HL-60/S4 treated with phorbol 12-myristate 13-acetate at 8.2 ng/mL for 4 days and 3 days (cell line): ENCODE results near the gene CD109.
"Not testable (repeated sequence)": the region's sequence is repeated elsewhere in the genome, so short reads cannot be mapped to it uniquely, and the experiment has no call there.

ENCODE experiments used
- in situ Hi-C: fragments of 300-500 bp; cut with MboI; formaldehyde crosslinking; loops from 2 replicates; pipeline ENCODE4 v1.15.0; 2022; ENCODE audit warnings: low sequenced_read_pairs

The CD109 gene

GRCh38 chr6:73844696-73845095 lies 148.7 kb downstream of the CD109 start:
- in situ Hi-C loops, result not testable (repeated sequence)

GRCh38 chr6:73851048-73851447 lies 155.0 kb downstream of the CD109 start:
- in situ Hi-C loops, result not testable (repeated sequence)

GRCh38 chr6:73854998-73855718 lies 159.2 kb downstream of the CD109 start:
- in situ Hi-C loops, result no loop called here

- in situ Hi-C loops, result no loop called here
Measured at GRCh38 chr6:73857341-73857890, 161.4 kb downstream of the CD109 start.

GRCh38 chr6:73858376-73858775 lies 162.4 kb downstream of the CD109 start:
- in situ Hi-C loops, result no loop called here

GRCh38 chr6:73860303-73860702 lies 164.3 kb downstream of the CD109 start:
- in situ Hi-C loops, result no loop called here

- in situ Hi-C loops, result no loop called here
Measured at GRCh38 chr6:73866305-73866704, 170.3 kb downstream of the CD109 start.

GRCh38 chr6:73867411-73867810 lies 171.4 kb downstream of the CD109 start:
- in situ Hi-C loops, result no loop called here

- in situ Hi-C loops, result no loop called here
Measured at GRCh38 chr6:73870907-73871306, 174.9 kb downstream of the CD109 start.

GRCh38 chr6:73873081-73873480 lies 177.1 kb downstream of the CD109 start:
- in situ Hi-C loops, result no loop called here
